Effector memory CD4-positive, alpha-beta T cell (primary cell): ENCODE data around the gene SPAG9.
"Not testable (repeated sequence)": the region's sequence is repeated elsewhere in the genome, so short reads cannot be mapped to it uniquely, and the experiment has no call there.

ENCODE experiments used
- DNase-seq, 3 donors: peaks; one replicate each; pipeline ENCODE4 v3.0.0-alpha.2; 2020
- H3K27ac ChIP-seq: 2 replicates; pipeline ENCODE4 v1.7.0; 2013; ENCODE audit warnings: mild to moderate bottlenecking, low read length, moderate library complexity; ENCODE audit not compliant: insufficient read depth, poor library complexity, severe bottlenecking
- H3K27me3 ChIP-seq: replicated peaks from 2 replicates; pipeline ENCODE4 v1.7.0; 2013; ENCODE audit warnings: mild to moderate bottlenecking, low read length; ENCODE audit not compliant: insufficient read depth, control insufficient read depth, poor library complexity, severe bottlenecking
- H3K36me3 ChIP-seq: 2 replicates; pipeline ENCODE4 v1.7.0; 2013; ENCODE audit warnings: mild to moderate bottlenecking, low read length, moderate library complexity; ENCODE audit not compliant: control insufficient read depth, insufficient read depth
- H3K4me1 ChIP-seq: 2 replicates; pipeline ENCODE4 v1.7.0; 2013; ENCODE audit warnings: low read length, mild to moderate bottlenecking; ENCODE audit not compliant: control insufficient read depth, insufficient read depth, poor library complexity, severe bottlenecking
- H3K4me3 ChIP-seq: 2 replicates; pipeline ENCODE4 v1.7.0; 2013; ENCODE audit warnings: low read length, low read depth, mild to moderate bottlenecking; ENCODE audit not compliant: insufficient read depth, poor library complexity, severe bottlenecking
- H3K9me3 ChIP-seq: 2 replicates; pipeline ENCODE4 v1.7.0; 2013; ENCODE audit warnings: mild to moderate bottlenecking, low read length, moderate library complexity; ENCODE audit not compliant: control insufficient read depth

The SPAG9 gene

GRCh38 chr17:51088287-51088686, 32.4 kb downstream of the SPAG9 start:
- Histone ChIP-seq H3K27ac (no peak overlapping the region), H3K9me3 (no peaks in the 10 kb centered on the region), H3K4me1 (peaks cover 4% of the 10 kb centered on the region), H3K36me3 (no peaks in the 10 kb centered on the region), H3K27me3 (no peaks in the 10 kb centered on the region), H3K4me3 (no peak overlapping the region)
- DNase-seq = no peak

- DNase-seq = no peak
- Histone ChIP-seq H3K36me3 (no peaks in the 10 kb centered on the region), H3K27ac (no peak overlapping the region), H3K9me3 (no peaks in the 10 kb centered on the region), H3K27me3 (no peaks in the 10 kb centered on the region), H3K4me3 (no peak overlapping the region), H3K4me1 (peaks cover 4% of the 10 kb centered on the region)
Observed at GRCh38 chr17:51087072-51087757, 33.5 kb downstream of the SPAG9 start.

- Histone ChIP-seq H3K27ac (no peak overlapping the region), H3K4me3 (no peak overlapping the region)
- no peak for DNase-seq
Observed at GRCh38 chr17:51085150-51085805, 35.4 kb downstream of the SPAG9 start.

GRCh38 chr17:51083981-51084380, 36.7 kb downstream of the SPAG9 start:
- Histone ChIP-seq H3K27me3 (no peaks in the 10 kb centered on the region), H3K9me3 (no peaks in the 10 kb centered on the region), H3K4me1 (no peaks in the 10 kb centered on the region), H3K27ac (no peak overlapping the region), H3K36me3 (no peaks in the 10 kb centered on the region), H3K4me3 (no peak overlapping the region)
- no peak for DNase-seq

More at GRCh38 chr17:51085150-51085805, 35.4 kb downstream of the SPAG9 start:
- no peaks in the 10 kb centered on the region for H3K9me3 ChIP-seq
- no peaks in the 10 kb centered on the region for H3K4me1 ChIP-seq
- H3K27me3 ChIP-seq = no peaks in the 10 kb centered on the region
- H3K36me3 ChIP-seq = no peaks in the 10 kb centered on the region

GRCh38 chr17:51083364-51083763, 37.3 kb downstream of the SPAG9 start:
- not testable (repeated sequence) for H3K9me3 ChIP-seq, H3K4me3 ChIP-seq, H3K27ac ChIP-seq, DNase-seq, H3K27me3 ChIP-seq, H3K36me3 ChIP-seq, H3K4me1 ChIP-seq

GRCh38 chr17:51079049-51079448, 41.6 kb downstream of the SPAG9 start:
- Histone ChIP-seq H3K4me1 (no peaks in the 10 kb centered on the region), H3K9me3 (no peaks in the 10 kb centered on the region), H3K4me3 (no peak overlapping the region), H3K36me3 (peaks cover 12% of the 10 kb centered on the region), H3K27ac (no peak overlapping the region), H3K27me3 (no peaks in the 10 kb centered on the region)
- no peak for DNase-seq

GRCh38 chr17:51078009-51078592, 42.6 kb downstream of the SPAG9 start:
- no peak for DNase-seq
- no peak overlapping the region for H3K4me3 ChIP-seq

GRCh38 chr17:51076821-51077220, 43.8 kb downstream of the SPAG9 start:
- Histone ChIP-seq H3K4me1 (no peaks in the 10 kb centered on the region), H3K4me3 (no peak overlapping the region), H3K9me3 (no peaks in the 10 kb centered on the region), H3K27me3 (no peaks in the 10 kb centered on the region), H3K27ac (no peak overlapping the region), H3K36me3 (peaks cover 12% of the 10 kb centered on the region)
- no peak for DNase-seq

More at GRCh38 chr17:51078009-51078592, 42.6 kb downstream of the SPAG9 start:
- peaks cover 12% of the 10 kb centered on the region for H3K36me3 ChIP-seq
- no peaks in the 10 kb centered on the region for H3K9me3 ChIP-seq
- no peaks in the 10 kb centered on the region for H3K4me1 ChIP-seq
- no peaks in the 10 kb centered on the region for H3K27me3 ChIP-seq
- H3K27ac ChIP-seq = no peak overlapping the region

GRCh38 chr17:51071556-51071955, 49.1 kb downstream of the SPAG9 start:
- Histone ChIP-seq H3K4me1 (peaks cover 2% of the 10 kb centered on the region), H3K9me3 (no peaks in the 10 kb centered on the region), H3K27ac (no peak overlapping the region), H3K4me3 (no peak overlapping the region), H3K27me3 (no peaks in the 10 kb centered on the region), H3K36me3 (peaks cover under 1% of the 10 kb centered on the region)
- no peak for DNase-seq

GRCh38 chr17:51065466-51065865, 55.2 kb downstream of the SPAG9 start:
- Histone ChIP-seq H3K4me3 (no peak overlapping the region), H3K27ac (no peak overlapping the region), H3K27me3 (no peaks in the 10 kb centered on the region), H3K36me3 (no peaks in the 10 kb centered on the region), H3K9me3 (no peaks in the 10 kb centered on the region), H3K4me1 (peaks cover 2% of the 10 kb centered on the region)
- DNase-seq = no peak
